Measurements from ENCODE around the gene SYNJ2.

- no peak for TF ChIP-seq CTCF (IDR thresholded peaks at IDR 0.05; ENCODE audit: low read depth, low read length)
- no peak for TF ChIP-seq EZH2phosphoT487 (IDR thresholded peaks at IDR 0.05; ENCODE audit: low read depth)
Measured at GRCh38 chr6:157984128-157984527, 2.5 kb downstream of the SYNJ2 start.
